ENCODE measurements around the gene SFT2D3.

SFT2D3 gene

GRCh38 chr2:127681976-127682857 is 19.1 kb upstream of the SFT2D3 start:
- Histone ChIP-seq H3K9me3 (ENCODE audit: control insufficient read depth, low read length) (no peaks in the 10 kb centered on the region), H3K4me1 (ENCODE audit: control insufficient read depth, insufficient read depth, low read length, poor library complexity, severe bottlenecking) (no peaks in the 10 kb centered on the region), H3K36me3 (ENCODE audit: control insufficient read depth, insufficient read depth, low read length) (no peaks in the 10 kb centered on the region), H3K27ac (ENCODE audit: insufficient read depth, low read length, poor library complexity, severe bottlenecking) (no peak overlapping the region), H3K4me3 (ENCODE audit: insufficient read depth, low read depth, low read length, poor library complexity, severe bottlenecking) (no peak overlapping the region), H3K27me3 (replicated peaks; ENCODE audit: control insufficient read depth, insufficient read depth, low read length, poor library complexity, severe bottlenecking) (no peaks in the 10 kb centered on the region)
- no peak for DNase-seq

- no peaks in the 10 kb centered on the region for H3K9me3 ChIP-seq (ENCODE audit: control insufficient read depth, low read length)
- H3K36me3 ChIP-seq (ENCODE audit: control insufficient read depth, insufficient read depth, low read length) = no peaks in the 10 kb centered on the region
- H3K4me3 ChIP-seq (ENCODE audit: insufficient read depth, low read depth, low read length, poor library complexity, severe bottlenecking) = no peak overlapping the region
- no peaks in the 10 kb centered on the region for H3K27me3 ChIP-seq (replicated peaks; ENCODE audit: control insufficient read depth, insufficient read depth, low read length, poor library complexity, severe bottlenecking)
- H3K27ac ChIP-seq (ENCODE audit: insufficient read depth, low read length, poor library complexity, severe bottlenecking) = no peak overlapping the region
- H3K4me1 ChIP-seq (ENCODE audit: control insufficient read depth, insufficient read depth, low read length, poor library complexity, severe bottlenecking) = no peaks in the 10 kb centered on the region
- no peak for DNase-seq
Measured at GRCh38 chr2:127683056-127683455, 18.2 kb upstream of the SFT2D3 start.

GRCh38 chr2:127683757-127684156 is 17.5 kb upstream of the SFT2D3 start:
- Histone ChIP-seq H3K27ac (ENCODE audit: insufficient read depth, low read length, poor library complexity, severe bottlenecking) (no peak overlapping the region), H3K4me1 (ENCODE audit: control insufficient read depth, insufficient read depth, low read length, poor library complexity, severe bottlenecking) (no peaks in the 10 kb centered on the region), H3K27me3 (replicated peaks; ENCODE audit: control insufficient read depth, insufficient read depth, low read length, poor library complexity, severe bottlenecking) (no peaks in the 10 kb centered on the region), H3K9me3 (ENCODE audit: control insufficient read depth, low read length) (no peaks in the 10 kb centered on the region), H3K4me3 (ENCODE audit: insufficient read depth, low read depth, low read length, poor library complexity, severe bottlenecking) (no peak overlapping the region), H3K36me3 (ENCODE audit: control insufficient read depth, insufficient read depth, low read length) (no peaks in the 10 kb centered on the region)
- no peak for DNase-seq

- Histone ChIP-seq H3K36me3 (ENCODE audit: control insufficient read depth, insufficient read depth, low read length) (no peaks in the 10 kb centered on the region), H3K4me1 (ENCODE audit: control insufficient read depth, insufficient read depth, low read length, poor library complexity, severe bottlenecking) (no peaks in the 10 kb centered on the region), H3K9me3 (ENCODE audit: control insufficient read depth, low read length) (no peaks in the 10 kb centered on the region), H3K4me3 (ENCODE audit: insufficient read depth, low read depth, low read length, poor library complexity, severe bottlenecking) (no peak overlapping the region), H3K27me3 (replicated peaks; ENCODE audit: control insufficient read depth, insufficient read depth, low read length, poor library complexity, severe bottlenecking) (no peaks in the 10 kb centered on the region), H3K27ac (ENCODE audit: insufficient read depth, low read length, poor library complexity, severe bottlenecking) (no peak overlapping the region)
- DNase-seq = no peak
Measured at GRCh38 chr2:127685410-127686080, 15.8 kb upstream of the SFT2D3 start.

GRCh38 chr2:127688405-127688804 is 12.9 kb upstream of the SFT2D3 start:
- H3K4me3 ChIP-seq (ENCODE audit: insufficient read depth, low read depth, low read length, poor library complexity, severe bottlenecking) = no peak overlapping the region
- DNase-seq = no peak
- H3K4me1 ChIP-seq (ENCODE audit: control insufficient read depth, insufficient read depth, low read length, poor library complexity, severe bottlenecking) = no peaks in the 10 kb centered on the region
- no peak overlapping the region for H3K27ac ChIP-seq (ENCODE audit: insufficient read depth, low read length, poor library complexity, severe bottlenecking)
- no peaks in the 10 kb centered on the region for H3K36me3 ChIP-seq (ENCODE audit: control insufficient read depth, insufficient read depth, low read length)
- no peaks in the 10 kb centered on the region for H3K9me3 ChIP-seq (ENCODE audit: control insufficient read depth, low read length)
- no peaks in the 10 kb centered on the region for H3K27me3 ChIP-seq (replicated peaks; ENCODE audit: control insufficient read depth, insufficient read depth, low read length, poor library complexity, severe bottlenecking)

GRCh38 chr2:127690696-127691095 is 10.6 kb upstream of the SFT2D3 start:
- H3K27ac ChIP-seq (ENCODE audit: insufficient read depth, low read length, poor library complexity, severe bottlenecking) = no peak overlapping the region
- no peaks in the 10 kb centered on the region for H3K4me1 ChIP-seq (ENCODE audit: control insufficient read depth, insufficient read depth, low read length, poor library complexity, severe bottlenecking)
- H3K4me3 ChIP-seq (ENCODE audit: insufficient read depth, low read depth, low read length, poor library complexity, severe bottlenecking) = no peak overlapping the region
- no peaks in the 10 kb centered on the region for H3K36me3 ChIP-seq (ENCODE audit: control insufficient read depth, insufficient read depth, low read length)
- no peaks in the 10 kb centered on the region for H3K27me3 ChIP-seq (replicated peaks; ENCODE audit: control insufficient read depth, insufficient read depth, low read length, poor library complexity, severe bottlenecking)
- DNase-seq = no peak
- H3K9me3 ChIP-seq (ENCODE audit: control insufficient read depth, low read length) = no peaks in the 10 kb centered on the region

- Histone ChIP-seq H3K36me3 (ENCODE audit: control insufficient read depth, insufficient read depth, low read length) (no peaks in the 10 kb centered on the region), H3K27ac (ENCODE audit: insufficient read depth, low read length, poor library complexity, severe bottlenecking) (no peak overlapping the region), H3K4me3 (ENCODE audit: insufficient read depth, low read depth, low read length, poor library complexity, severe bottlenecking) (no peak overlapping the region), H3K27me3 (replicated peaks; ENCODE audit: control insufficient read depth, insufficient read depth, low read length, poor library complexity, severe bottlenecking) (no peaks in the 10 kb centered on the region), H3K4me1 (ENCODE audit: control insufficient read depth, insufficient read depth, low read length, poor library complexity, severe bottlenecking) (no peaks in the 10 kb centered on the region), H3K9me3 (ENCODE audit: control insufficient read depth, low read length) (no peaks in the 10 kb centered on the region)
- no peak for DNase-seq
Measured at GRCh38 chr2:127694986-127695385, 6.3 kb upstream of the SFT2D3 start.

GRCh38 chr2:127695491-127696472 is 5.5 kb upstream of the SFT2D3 start:
- Histone ChIP-seq H3K4me1 (ENCODE audit: control insufficient read depth, insufficient read depth, low read length, poor library complexity, severe bottlenecking) (peaks cover 3% of the 10 kb centered on the region), H3K27me3 (replicated peaks; ENCODE audit: control insufficient read depth, insufficient read depth, low read length, poor library complexity, severe bottlenecking) (no peaks in the 10 kb centered on the region), H3K9me3 (ENCODE audit: control insufficient read depth, low read length) (no peaks in the 10 kb centered on the region), H3K4me3 (ENCODE audit: insufficient read depth, low read depth, low read length, poor library complexity, severe bottlenecking) (no peak overlapping the region), H3K36me3 (ENCODE audit: control insufficient read depth, insufficient read depth, low read length) (no peaks in the 10 kb centered on the region), H3K27ac (ENCODE audit: insufficient read depth, low read length, poor library complexity, severe bottlenecking) (no peak overlapping the region)
- DNase-seq = peak in 1 of 3 donors; percentile 15

- Histone ChIP-seq H3K36me3 (ENCODE audit: control insufficient read depth, insufficient read depth, low read length) (no peaks in the 10 kb centered on the region), H3K4me3 (ENCODE audit: insufficient read depth, low read depth, low read length, poor library complexity, severe bottlenecking) (no peak overlapping the region), H3K27ac (ENCODE audit: insufficient read depth, low read length, poor library complexity, severe bottlenecking) (no peak overlapping the region), H3K27me3 (replicated peaks; ENCODE audit: control insufficient read depth, insufficient read depth, low read length, poor library complexity, severe bottlenecking) (no peaks in the 10 kb centered on the region), H3K9me3 (ENCODE audit: control insufficient read depth, low read length) (no peaks in the 10 kb centered on the region), H3K4me1 (ENCODE audit: control insufficient read depth, insufficient read depth, low read length, poor library complexity, severe bottlenecking) (peaks cover 10% of the 10 kb centered on the region)
- no peak for DNase-seq
Measured at GRCh38 chr2:127697482-127698180, 3.7 kb upstream of the SFT2D3 start.

Measured in effector memory CD4-positive, alpha-beta T cell (primary cell).